Small intestine (tissue), 7 donors: Measurements from ENCODE around the gene PPIP5K2. TPM values are rescaled to one million over a fixed set of nuclear protein-coding genes. Genes with fewer than 3 reads are reported as not detected.

Source experiments
- DNase-seq, 2 donors: peaks; one replicate each; pipeline versions ENCODE4 v3.0.0 to v3.0.0-alpha.2; 2013
- FAIRE-seq: peaks from 2 replicates; lab custom pipeline; 2012; peaks lifted over from hg19 to GRCh38; lab: Jason Lieb, UNC
- H3K27ac ChIP-seq, 3 donors: one replicate each; pipeline ENCODE4 v1.5.1; 2013; ENCODE audit warnings: low read length in 2 of 3, mild to moderate bottlenecking in 2 of 3, control low read depth in 1 of 3, inconsistent platforms in 1 of 3, low read depth in 1 of 3, moderate library complexity in 1 of 3
- H3K27me3 ChIP-seq, 3 donors: one replicate each; pipeline ENCODE4 v1.6.1; 2013; ENCODE audit warnings: low read length in 3 of 3, inconsistent platforms in 1 of 3; ENCODE audit not compliant: control insufficient read depth in 3 of 3, insufficient read depth in 3 of 3
- H3K36me3 ChIP-seq, 3 donors: one replicate each; pipeline ENCODE4 v1.6.1; 2013; ENCODE audit warnings: low read length in 3 of 3, inconsistent platforms in 1 of 3, low read depth in 1 of 3, mild to moderate bottlenecking in 1 of 3, moderate library complexity in 1 of 3; ENCODE audit not compliant: control insufficient read depth in 3 of 3, insufficient read depth in 2 of 3
- H3K4me1 ChIP-seq, 3 donors: one replicate each; pipeline ENCODE4 v1.6.1; 2013; ENCODE audit warnings: low read length in 2 of 3, inconsistent platforms in 1 of 3, low read depth in 1 of 3, mild to moderate bottlenecking in 1 of 3, moderate library complexity in 1 of 3; ENCODE audit not compliant: control insufficient read depth in 3 of 3, insufficient read depth in 2 of 3
- H3K4me3 ChIP-seq, 3 donors: one replicate each; pipeline ENCODE4 v1.5.1; 2013; ENCODE audit warnings: low read length in 3 of 3, control low read depth in 1 of 3, inconsistent platforms in 1 of 3, low read depth in 1 of 3, mild to moderate bottlenecking in 1 of 3, moderate library complexity in 1 of 3
- H3K9me3 ChIP-seq, 2 donors: one replicate each; pipeline ENCODE4 v1.6.1; 2013; ENCODE audit warnings: low read depth in 1 of 2, low read length in 1 of 2; ENCODE audit not compliant: control insufficient read depth in 2 of 2, insufficient read depth in 1 of 2
- WGBS, 3 donors: extraction: QIAGEN DNeasy Blood & Tissue Kit; methylation state at CpG; one replicate each; pipeline ENCODE4 v1.1.7; 2013; 5-methylcytosine and 5-hydroxymethylcytosine counted together
- polyA plus RNA-seq, 4 donors: library from polyadenylated mRNA; stranded (reverse) in 3 of 4; unstranded in 1 of 4; fragments of 200-250 nt in 3 of 4; fragments of 120-200 nt in 1 of 4; gene quantifications; one replicate each; pipeline versions ENCODE4 v1.2.1 to v1.2.3, GENCODE V29; 2013
- donor health status: healthy with polysubstance abuse.
- donor health status: control.
- donor health status: control.
- donor health status: Bipolar disorder and iron deficiency.
- donor health status: healthy.

The PPIP5K2 gene
- polyA plus RNA-seq, 4 donors, result 11.9 to 53.5 (median 16.1) TPM

GRCh38 chr5:103093727-103094126 is 26.4 kb upstream of the PPIP5K2 start:
- Histone ChIP-seq H3K9me3 (no peaks in the 10 kb centered on the region), H3K4me3 (no peak overlapping the region), H3K4me1 (no peaks in the 10 kb centered on the region), H3K27me3 (no peaks in the 10 kb centered on the region), H3K27ac (no peak overlapping the region), H3K36me3 (peaks cover 0 to 12% (median 2%) of the 10 kb centered on the region in 3 donors)
- DNase-seq (no peak), FAIRE-seq (no peak)
- 92 to 95% (median 95%) methylated on average over 1 of the region's 1 CpG for WGBS, 3 donors

GRCh38 chr5:103094737-103095136 is 25.4 kb upstream of the PPIP5K2 start:
- Histone ChIP-seq H3K4me1 (no peaks in the 10 kb centered on the region), H3K27ac (no peak overlapping the region), H3K4me3 (no peak overlapping the region), H3K36me3 (peaks cover 0 to 12% (median 2%) of the 10 kb centered on the region in 3 donors), H3K9me3 (no peaks in the 10 kb centered on the region), H3K27me3 (no peaks in the 10 kb centered on the region)
- DNase-seq, result no peak
- FAIRE-seq, result no peak
- 69 to 82% (median 75%) methylated on average over 2 of the region's 2 CpGs for WGBS, 3 donors

DNA sequence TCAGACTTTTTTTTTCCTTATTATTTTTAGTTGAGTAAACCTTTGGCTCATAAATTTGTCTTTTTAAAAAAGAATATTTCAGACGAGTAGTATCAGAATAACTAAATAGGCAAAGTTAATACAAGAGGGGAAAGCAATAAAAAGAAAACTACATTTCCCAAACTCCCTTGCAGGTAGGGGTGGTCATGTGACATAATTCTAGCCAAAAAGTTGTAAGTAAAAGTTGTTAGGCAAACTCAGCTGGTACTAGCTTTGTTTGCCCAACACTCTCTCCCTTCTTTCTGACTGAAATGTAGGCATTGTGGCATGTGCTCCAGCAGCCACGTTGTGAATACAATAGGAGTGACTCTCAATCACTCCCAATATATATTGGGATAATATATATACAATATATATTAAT is 21.1 kb upstream of the PPIP5K2 start:
- Histone ChIP-seq H3K4me1 (no peaks in the 10 kb centered on the region), H3K27ac (no peak overlapping the region), H3K9me3 (no peaks in the 10 kb centered on the region), H3K4me3 (no peak overlapping the region), H3K36me3 (peaks cover 0 to 4% (median 0%) of the 10 kb centered on the region in 3 donors), H3K27me3 (no peaks in the 10 kb centered on the region)
- FAIRE-seq (no peak), DNase-seq (no peak)
- WGBS, 3 donors, result 77 to 93% (median 82%) methylated on average over 2 of the region's 2 CpGs

DNA sequence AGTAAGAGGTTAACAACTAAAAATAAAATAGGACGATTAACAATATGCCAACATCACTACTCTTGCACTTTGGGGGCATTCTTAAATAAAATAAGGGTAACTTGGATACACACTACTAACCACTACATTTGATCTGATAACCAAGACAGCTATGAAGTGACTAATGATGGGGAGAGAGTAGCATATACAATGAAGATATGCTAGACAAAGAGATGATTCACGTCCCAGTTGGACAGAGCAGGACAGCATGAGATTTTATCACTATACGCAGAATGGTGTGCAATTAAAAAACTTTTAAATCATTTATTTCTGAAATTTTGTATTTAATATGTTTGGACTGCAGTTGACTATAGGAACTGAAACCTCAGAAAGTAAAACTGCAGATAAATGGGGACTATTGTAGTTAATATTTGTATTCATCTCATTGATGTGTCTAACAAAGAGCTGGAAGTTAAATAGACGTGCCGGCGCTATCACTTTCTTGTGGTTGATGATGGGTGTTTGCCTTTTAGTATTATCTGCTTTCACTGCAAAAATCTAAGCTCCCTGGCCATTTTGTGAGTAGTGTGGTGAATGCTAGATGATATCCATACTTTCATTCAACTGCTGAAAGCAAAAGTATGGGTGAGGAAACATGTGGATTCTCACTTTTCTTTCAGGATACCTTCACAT is 18.9 kb upstream of the PPIP5K2 start:
- H3K36me3 ChIP-seq, result peaks cover 0 to 4% (median 0%) of the 10 kb centered on the region in 3 donors
- H3K9me3 ChIP-seq, result no peaks in the 10 kb centered on the region
- 94 to 96% (median 95%) methylated on average over 6 of the region's 6 CpGs for WGBS, 3 donors
- H3K4me3 ChIP-seq, result no peak overlapping the region
- H3K27me3 ChIP-seq, result no peaks in the 10 kb centered on the region
- DNase-seq, result no peak
- no peaks in the 10 kb centered on the region for H3K4me1 ChIP-seq
- no peak for FAIRE-seq
- H3K27ac ChIP-seq, result no peak overlapping the region

DNA sequence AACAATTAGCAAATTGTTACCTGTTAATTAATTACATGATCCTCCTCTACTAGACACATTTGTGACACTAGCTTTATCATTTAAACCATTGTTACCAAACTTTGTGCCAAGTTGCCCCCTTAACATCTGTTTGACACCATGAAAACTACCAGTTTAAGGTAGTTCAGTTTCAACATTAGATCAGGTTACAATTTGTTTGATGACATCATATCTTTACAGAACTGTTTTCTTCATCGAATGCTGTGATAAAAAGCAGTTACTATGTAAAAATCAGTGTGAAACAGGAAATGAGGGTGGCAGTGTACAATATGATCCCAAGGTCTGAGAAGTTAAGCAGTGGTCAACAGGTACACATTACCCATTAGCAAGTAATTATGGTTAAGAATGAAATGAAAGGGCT is 17.9 kb upstream of the PPIP5K2 start:
- no peak for DNase-seq
- Histone ChIP-seq H3K36me3 (peaks cover 0 to 4% (median 1%) of the 10 kb centered on the region in 3 donors), H3K9me3 (no peaks in the 10 kb centered on the region), H3K4me3 (no peak overlapping the region), H3K27ac (no peak overlapping the region), H3K4me1 (no peaks in the 10 kb centered on the region), H3K27me3 (no peaks in the 10 kb centered on the region)
- FAIRE-seq, result no peak
- WGBS, 3 donors, result 72 to 91% (median 85%) methylated on average over 1 of the region's 1 CpG

DNA sequence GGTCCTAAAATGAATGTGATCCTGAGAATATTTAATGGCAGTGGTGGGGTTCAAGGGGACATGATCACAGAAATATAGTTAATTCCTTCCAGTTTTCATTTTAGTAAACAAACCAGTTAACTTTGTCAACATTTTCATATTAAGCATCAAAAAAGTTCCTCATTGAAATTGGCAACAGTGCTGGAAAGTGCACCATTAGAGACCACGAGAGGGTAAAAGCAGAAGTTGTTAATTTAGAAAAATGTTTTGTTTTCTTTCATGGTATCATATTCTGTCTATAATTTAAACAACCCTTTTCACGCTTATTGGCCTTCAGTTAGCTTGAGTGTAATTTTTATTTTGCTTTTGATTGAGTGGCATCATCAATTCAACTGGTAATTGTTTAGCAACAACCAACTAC is 12.0 kb upstream of the PPIP5K2 start:
- H3K36me3 ChIP-seq, result peaks cover 0 to 2% (median 0%) of the 10 kb centered on the region in 3 donors
- H3K27ac ChIP-seq, result no peak overlapping the region
- H3K27me3 ChIP-seq, result no peaks in the 10 kb centered on the region
- FAIRE-seq (no peak), DNase-seq (no peak)
- no peaks in the 10 kb centered on the region for H3K4me1 ChIP-seq
- WGBS, 3 donors, result 56 to 91% (median 63%) methylated on average over 2 of the region's 2 CpGs
- no peak overlapping the region for H3K4me3 ChIP-seq
- H3K9me3 ChIP-seq, result no peaks in the 10 kb centered on the region

DNA sequence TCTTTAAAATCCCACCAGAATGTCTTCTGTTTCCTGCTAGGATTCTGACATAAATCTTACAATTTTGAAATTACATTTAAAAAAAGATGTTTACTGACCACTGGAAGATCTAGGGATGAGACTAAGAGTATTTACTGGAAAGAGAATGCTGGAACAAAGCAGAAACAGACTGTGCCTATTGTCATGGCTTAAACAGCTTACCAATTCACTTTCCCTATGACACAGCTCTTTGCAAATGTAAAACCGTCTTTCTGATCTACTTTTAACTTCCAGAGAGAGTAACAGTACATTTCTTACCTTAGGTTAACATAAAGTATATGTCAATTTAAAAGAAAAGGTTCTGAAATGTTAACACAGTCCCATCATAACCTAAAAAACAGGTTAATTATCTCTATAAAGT is 10.8 kb upstream of the PPIP5K2 start:
- peaks cover 0 to 2% (median 0%) of the 10 kb centered on the region in 3 donors for H3K36me3 ChIP-seq
- FAIRE-seq, result no peak

DNA sequence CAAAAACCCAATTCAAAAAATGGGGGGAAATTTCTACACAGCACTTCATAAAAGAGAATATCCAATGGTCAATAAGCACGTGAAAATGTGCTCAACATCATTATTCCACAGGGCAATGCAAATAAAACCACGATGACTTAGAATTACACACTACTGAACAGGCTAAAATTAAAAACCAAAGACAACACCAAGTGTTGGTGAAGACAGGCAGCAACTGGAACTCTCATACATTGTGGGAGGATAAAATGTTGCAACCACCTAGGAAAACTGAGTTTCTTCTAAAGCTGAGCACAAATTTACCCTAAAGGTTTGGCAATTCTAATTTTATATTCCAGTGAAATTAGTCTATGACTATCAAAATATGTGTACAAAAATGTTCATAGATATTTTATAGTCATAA is 9.7 kb upstream of the PPIP5K2 start:
- H3K36me3 ChIP-seq, result peaks cover 0 to 2% (median 0%) of the 10 kb centered on the region in 3 donors
- DNase-seq (no peak), FAIRE-seq (no peak)
- 90 to 98% (median 95%) methylated on average over 2 of the region's 2 CpGs for WGBS, 3 donors
- no peaks in the 10 kb centered on the region for H3K4me1 ChIP-seq
- H3K27ac ChIP-seq, result no peak overlapping the region
- H3K9me3 ChIP-seq, result no peaks in the 10 kb centered on the region
- no peaks in the 10 kb centered on the region for H3K27me3 ChIP-seq
- H3K4me3 ChIP-seq, result no peak overlapping the region

More for the DNA sequence above, 10.8 kb upstream of the PPIP5K2 start:
- Histone ChIP-seq H3K4me1 (no peaks in the 10 kb centered on the region), H3K9me3 (no peaks in the 10 kb centered on the region), H3K4me3 (no peak overlapping the region), H3K27ac (no peak overlapping the region), H3K27me3 (no peaks in the 10 kb centered on the region)
- DNase-seq, result no peak
- 88 to 91% (median 88%) methylated on average over 1 of the region's 1 CpG for WGBS, 3 donors

DNA sequence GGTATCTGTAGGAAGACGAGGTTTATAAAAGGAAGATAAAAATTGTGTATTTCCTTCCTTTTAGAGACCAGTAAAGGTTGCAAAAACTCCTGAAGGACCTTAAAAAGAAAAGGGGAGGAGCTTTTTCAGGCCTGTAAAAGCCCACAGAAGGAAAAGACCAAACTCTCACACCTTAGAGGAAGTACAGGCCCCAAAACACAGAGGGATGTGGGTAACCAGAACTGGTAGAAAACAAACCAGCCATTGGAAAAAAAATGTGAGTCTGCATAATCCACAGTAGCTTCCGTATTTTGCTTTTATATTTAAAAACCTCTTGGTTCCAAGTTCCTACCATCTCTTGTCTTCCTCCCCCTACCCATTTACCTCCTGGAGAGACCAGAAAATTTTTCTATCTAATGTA is 8.6 kb upstream of the PPIP5K2 start:
- no peaks in the 10 kb centered on the region for H3K9me3 ChIP-seq
- H3K27me3 ChIP-seq, result no peaks in the 10 kb centered on the region
- peaks cover 0 to 2% (median 0%) of the 10 kb centered on the region in 3 donors for H3K36me3 ChIP-seq
- DNase-seq, result peak in 1 of 2 donors; percentile 56
- H3K4me1 ChIP-seq, result no peaks in the 10 kb centered on the region
- 68 to 87% (median 82%) methylated on average over 2 of the region's 2 CpGs for WGBS, 3 donors
- H3K27ac ChIP-seq, result no peak overlapping the region
- H3K4me3 ChIP-seq, result no peak overlapping the region
- FAIRE-seq, result no peak
